Fibroblast of mammary gland (primary cell): ENCODE measurements around the gene TSHZ2.

Source experiments
- DNase-seq: peaks from one replicate; pipeline ENCODE4 v3.0.0-alpha.2; 2010; ENCODE audit warnings: low read depth
- H3K4me3 ChIP-seq: 2 replicates; pipeline ENCODE4 v1.5.1; 2011; ENCODE audit warnings: low read depth, mild to moderate bottlenecking, low read length, moderate library complexity; ENCODE audit not compliant: control insufficient read depth
- TF ChIP-seq, protein P1 (sequence below): conservative IDR thresholded peaks from 2 replicates; pipeline ENCODE4 v1.5.1; 2011; ENCODE audit warnings: low read depth, low read length, inconsistent platforms; ENCODE audit not compliant: control insufficient read depth, insufficient read depth

Gene TSHZ2

DNA sequence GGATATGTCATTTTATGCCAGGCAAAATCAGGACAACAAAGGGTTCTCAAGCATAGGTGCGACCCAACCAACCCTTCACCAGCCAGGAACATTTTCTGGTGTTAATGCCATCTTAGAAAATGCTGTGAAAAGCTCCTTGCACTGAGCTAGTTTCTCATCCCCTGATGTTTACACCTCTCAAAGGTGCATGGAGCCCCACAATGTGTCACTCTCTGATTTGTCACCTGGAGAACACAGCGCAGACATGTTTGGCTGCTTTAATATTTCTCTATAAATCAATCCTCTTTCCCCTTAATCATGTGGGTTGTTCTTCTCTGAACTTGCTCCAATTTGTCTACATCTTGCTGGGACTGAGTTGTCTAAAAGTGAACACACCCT is 244.3 kb downstream of the TSHZ2 start:
- no peak overlapping the region for H3K4me3 ChIP-seq
- TF ChIP-seq, protein P1, sequence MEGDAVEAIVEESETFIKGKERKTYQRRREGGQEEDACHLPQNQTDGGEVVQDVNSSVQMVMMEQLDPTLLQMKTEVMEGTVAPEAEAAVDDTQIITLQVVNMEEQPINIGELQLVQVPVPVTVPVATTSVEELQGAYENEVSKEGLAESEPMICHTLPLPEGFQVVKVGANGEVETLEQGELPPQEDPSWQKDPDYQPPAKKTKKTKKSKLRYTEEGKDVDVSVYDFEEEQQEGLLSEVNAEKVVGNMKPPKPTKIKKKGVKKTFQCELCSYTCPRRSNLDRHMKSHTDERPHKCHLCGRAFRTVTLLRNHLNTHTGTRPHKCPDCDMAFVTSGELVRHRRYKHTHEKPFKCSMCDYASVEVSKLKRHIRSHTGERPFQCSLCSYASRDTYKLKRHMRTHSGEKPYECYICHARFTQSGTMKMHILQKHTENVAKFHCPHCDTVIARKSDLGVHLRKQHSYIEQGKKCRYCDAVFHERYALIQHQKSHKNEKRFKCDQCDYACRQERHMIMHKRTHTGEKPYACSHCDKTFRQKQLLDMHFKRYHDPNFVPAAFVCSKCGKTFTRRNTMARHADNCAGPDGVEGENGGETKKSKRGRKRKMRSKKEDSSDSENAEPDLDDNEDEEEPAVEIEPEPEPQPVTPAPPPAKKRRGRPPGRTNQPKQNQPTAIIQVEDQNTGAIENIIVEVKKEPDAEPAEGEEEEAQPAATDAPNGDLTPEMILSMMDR: no peak
- no peak for DNase-seq

DNA sequence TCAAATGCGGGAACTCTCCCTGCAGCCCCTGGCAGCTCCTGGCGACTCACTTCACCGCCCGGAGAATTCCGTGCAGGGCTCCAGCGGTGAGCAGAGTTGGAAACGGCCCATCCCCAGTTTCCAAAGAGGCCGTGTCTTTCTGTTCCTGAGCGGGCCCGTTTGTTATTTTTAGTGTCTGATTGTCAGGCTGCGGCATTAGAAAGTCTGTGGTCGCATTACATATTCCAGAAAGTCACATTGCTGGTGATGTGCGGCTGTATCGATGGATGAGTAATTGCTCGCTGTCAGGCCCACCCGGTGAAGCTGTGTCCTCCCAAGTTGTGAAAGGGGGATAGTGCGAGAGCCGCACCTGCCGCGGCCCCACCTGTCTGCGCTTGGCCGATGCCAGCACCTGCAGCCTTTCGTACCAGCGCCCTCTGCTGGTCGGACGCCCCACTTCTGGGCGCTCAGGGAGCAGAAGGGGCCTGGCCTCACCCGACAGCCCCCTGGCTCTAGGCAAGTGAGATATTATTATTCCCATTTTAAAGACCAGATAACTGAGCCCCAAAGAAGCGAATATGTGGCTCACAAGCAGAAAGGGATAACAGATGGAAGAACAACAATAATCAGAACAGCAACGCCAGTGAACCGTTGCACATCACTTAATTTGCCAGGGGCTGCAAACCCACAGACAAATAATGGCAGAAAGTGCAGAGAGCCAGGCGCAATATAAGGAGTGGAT is 244.9 kb downstream of the TSHZ2 start:
- TF ChIP-seq, protein P1: peak; percentile 66
- H3K4me3 ChIP-seq: no peak overlapping the region
- peak; percentile 25 for DNase-seq

DNA sequence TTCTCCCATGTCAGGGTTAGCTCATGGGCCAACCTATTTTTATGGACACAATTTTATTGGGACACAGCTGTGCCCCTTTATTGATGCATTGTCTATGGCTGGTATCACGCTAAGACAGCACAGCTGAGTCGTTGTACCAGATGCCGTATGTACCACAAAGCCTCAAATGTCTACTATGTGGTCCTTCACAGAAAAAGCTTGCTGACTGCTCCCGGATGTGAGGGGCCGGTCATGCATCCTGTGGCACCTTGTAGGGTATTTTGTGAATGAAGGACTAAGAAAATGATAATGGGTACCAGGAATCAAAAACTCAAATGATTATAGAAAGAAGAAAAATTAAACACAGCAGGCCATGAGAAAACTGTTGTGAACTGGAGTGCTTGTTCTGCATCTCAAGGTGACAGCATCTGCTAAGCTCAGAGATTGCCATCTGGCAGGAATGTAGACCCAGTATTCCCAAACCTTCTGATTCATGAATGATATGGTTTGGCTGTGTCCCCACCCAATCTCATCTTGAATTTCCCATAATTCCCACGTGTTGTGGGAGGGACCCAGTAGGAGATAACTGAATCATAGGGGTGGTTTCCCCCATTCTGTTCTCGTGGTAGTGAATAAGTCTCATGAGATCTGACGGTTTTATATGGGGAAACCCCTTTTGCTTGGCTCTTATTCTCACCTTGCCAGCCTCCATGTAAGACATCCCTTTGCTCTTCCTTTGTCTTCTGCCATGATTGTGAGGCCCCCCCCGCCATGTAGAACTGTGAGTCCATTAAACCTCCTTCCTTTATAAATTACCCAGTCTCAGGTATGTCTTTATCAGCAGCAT is 248.5 kb downstream of the TSHZ2 start:
- DNase-seq: peak; percentile 54
- TF ChIP-seq, protein P1: no peak

DNA sequence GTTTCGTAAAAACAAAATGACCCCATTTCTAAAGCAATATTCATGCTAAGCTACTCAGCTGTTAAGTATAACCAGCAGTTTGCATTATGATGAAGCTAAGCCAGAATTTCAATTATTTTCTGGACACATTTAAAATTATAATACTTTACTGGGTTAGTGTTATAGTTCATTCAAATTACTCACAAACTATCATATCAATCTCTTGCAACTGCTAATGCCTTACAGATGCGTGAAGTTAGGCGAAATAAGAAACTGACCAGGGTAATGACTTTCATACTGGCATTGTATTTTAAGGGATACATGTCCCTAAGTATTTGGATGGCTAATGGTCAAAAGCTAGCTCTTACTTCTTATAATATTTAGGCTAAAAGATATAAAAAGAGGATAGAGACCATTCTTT is 249.6 kb downstream of the TSHZ2 start:
- no peak for DNase-seq
- no peak overlapping the region for H3K4me3 ChIP-seq
- TF ChIP-seq, protein P1: no peak

More for the DNA sequence above, 248.5 kb downstream of the TSHZ2 start:
- no peak overlapping the region for H3K4me3 ChIP-seq

DNA sequence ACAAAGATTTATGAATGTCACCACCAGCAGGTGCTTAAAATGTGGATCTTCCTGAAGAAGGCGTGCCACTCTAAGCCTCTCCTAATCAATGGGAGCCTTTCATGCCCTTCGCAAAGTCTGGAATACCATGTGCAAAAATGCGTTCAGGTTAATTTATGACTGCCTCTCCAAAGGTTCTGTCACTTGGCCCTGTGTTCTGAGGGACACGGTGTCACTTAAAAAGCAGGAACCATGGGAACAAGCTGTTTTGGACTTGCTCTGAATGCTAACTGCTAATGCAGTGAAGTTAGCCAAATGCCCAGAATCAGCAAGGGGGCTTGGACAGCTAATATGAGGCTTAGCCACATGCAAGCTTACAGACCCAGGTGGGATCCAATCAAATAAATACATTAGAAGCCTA is 250.3 kb downstream of the TSHZ2 start:
- DNase-seq: no peak
- TF ChIP-seq, protein P1: no peak
- H3K4me3 ChIP-seq: no peak overlapping the region

DNA sequence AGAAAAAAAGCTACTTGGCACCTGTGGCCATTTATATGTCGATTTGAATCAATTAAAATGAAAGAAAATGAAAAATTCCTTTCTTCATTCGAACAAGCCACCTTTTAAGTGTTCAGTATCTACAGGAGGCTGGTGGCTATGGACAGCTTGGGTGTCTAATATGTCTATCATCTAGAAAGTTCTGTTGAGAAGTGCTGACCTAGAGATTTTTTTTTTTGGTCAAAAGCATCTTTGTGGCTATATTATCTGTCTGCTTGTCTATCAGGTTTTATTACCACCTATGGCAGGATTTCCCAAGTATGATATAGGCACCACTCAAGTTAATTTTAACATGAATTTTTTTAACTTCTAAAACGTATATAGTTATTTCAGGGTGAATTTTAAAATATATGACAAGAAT is 250.8 kb downstream of the TSHZ2 start:
- no peak overlapping the region for H3K4me3 ChIP-seq
- DNase-seq: no peak
- TF ChIP-seq, protein P1: no peak
